IMR-90 (cell line): ENCODE data around the gene C12orf60. TPM values are rescaled to one million over a fixed set of nuclear protein-coding genes. Genes with fewer than 3 reads are reported as not detected.

Source experiments
- ATAC-seq: fragments of 200-7000 bp; cut with Tn5 transposase; 2 replicates; pipeline ENCODE4 v1.9.1; 2020; ENCODE audit warnings: low read depth, mild to moderate bottlenecking, moderate library complexity
- BruUV-seq: library from RNA; stranded (reverse); fragments of 400-500 nt; replicated peaks from 2 replicates; lab custom pipeline; 2021; lab: Mats Ljungman, UMichigan
- CTCF ChIA-PET: fragments of 300-600 bp; formaldehyde crosslinking; extraction: SDS; loops from one replicate; lab custom pipeline; 2021; ENCODE audit warnings: antibody characterized with exemption; lab: Yijun Ruan, JAX
- POLR2A ChIA-PET: fragments of 300-600 bp; sonication (Branson Sonifier 250); formaldehyde crosslinking; loops from one replicate; lab custom pipeline; 2022; ENCODE audit warnings: antibody characterized with exemption; ENCODE audit not compliant: unreplicated experiment; lab: Charles Lee
- DNase-seq: peaks from one replicate; pipeline ENCODE4 v3.0.0; 2013
- H2AFZ ChIP-seq: replicated peaks from 2 replicates; pipeline ENCODE3; 2013; ENCODE audit warnings: low read length, mild to moderate bottlenecking; ENCODE audit not compliant: poor library complexity
- H2AK5ac ChIP-seq: 2 replicates; pipeline ENCODE4 v1.6.1; 2013; ENCODE audit warnings: low read depth, low read length, inconsistent platforms
- H2AK9ac ChIP-seq: replicated peaks from 2 replicates; pipeline ENCODE3; 2013; ENCODE audit warnings: mild to moderate bottlenecking, low read depth, low read length, moderate library complexity; ENCODE audit not compliant: poor library complexity
- H2BK120ac ChIP-seq: 2 replicates; pipeline ENCODE4 v1.6.1; 2013; ENCODE audit warnings: low read depth, low read length, inconsistent platforms
- H2BK15ac ChIP-seq: 3 replicates; pipeline ENCODE4 v1.6.1; 2013; ENCODE audit warnings: low read depth, low read length, inconsistent platforms
- H2BK20ac ChIP-seq: 2 replicates; pipeline ENCODE4 v1.6.1; 2013; ENCODE audit warnings: low read depth, mild to moderate bottlenecking, inconsistent platforms, low read length, moderate library complexity
- H2BK5ac ChIP-seq: 2 replicates; pipeline ENCODE4 v1.6.1; 2013; ENCODE audit warnings: mild to moderate bottlenecking, low read depth, low read length, inconsistent platforms; ENCODE audit not compliant: poor library complexity, severe bottlenecking
- H3K14ac ChIP-seq: replicated peaks from 2 replicates; pipeline ENCODE4 v1.6.1; 2013; ENCODE audit warnings: low read depth, low read length, inconsistent platforms
- H3K18ac ChIP-seq: 2 replicates; pipeline ENCODE4 v1.6.1; 2013; ENCODE audit warnings: low read depth, low read length, control low read depth
- H3K23ac ChIP-seq: 2 replicates; pipeline ENCODE4 v1.6.1; 2013; ENCODE audit warnings: low read depth, low read length, inconsistent platforms
- H3K27ac ChIP-seq: 2 replicates; pipeline ENCODE4 v1.5.1; 2013; ENCODE audit warnings: mild to moderate bottlenecking, control low read depth, low read length; ENCODE audit not compliant: insufficient read depth
- H3K27me3 ChIP-seq: 2 replicates; pipeline ENCODE4 v1.6.1; 2013; ENCODE audit warnings: low read length; ENCODE audit not compliant: control insufficient read depth, insufficient read depth
- H3K36me3 ChIP-seq: 2 replicates; pipeline ENCODE4 v1.6.1; 2013; ENCODE audit warnings: low read length, mixed read lengths; ENCODE audit not compliant: control insufficient read depth, insufficient read depth
- H3K4ac ChIP-seq: 2 replicates; pipeline ENCODE4 v1.6.1; 2013; ENCODE audit warnings: low read depth, low read length, inconsistent platforms
- H3K4me1 ChIP-seq: 2 replicates; pipeline ENCODE4 v1.6.1; 2013; ENCODE audit warnings: low read length, mixed read lengths; ENCODE audit not compliant: control insufficient read depth, insufficient read depth
- H3K4me2 ChIP-seq: 2 replicates; pipeline ENCODE4 v1.6.1; 2013; ENCODE audit warnings: low read depth, mild to moderate bottlenecking, control low read depth, low read length, moderate library complexity
- H3K4me3 ChIP-seq: 2 replicates; pipeline ENCODE4 v1.5.1; 2013; ENCODE audit warnings: low read depth, mild to moderate bottlenecking, control low read depth, low read length, moderate library complexity; ENCODE audit not compliant: insufficient read depth
- H3K56ac ChIP-seq: 2 replicates; pipeline ENCODE4 v1.6.1; 2013; ENCODE audit warnings: low read length, inconsistent platforms; ENCODE audit not compliant: insufficient read depth; ENCODE audit errors: extremely low read depth
- H3K79me1 ChIP-seq, 2 experiments: 2 replicates each; pipeline ENCODE4 v1.6.1; 2013; ENCODE audit warnings: low read length in 2 of 2, inconsistent platforms in 1 of 2, low read depth in 1 of 2
- H3K9ac ChIP-seq: 2 replicates; pipeline ENCODE4 v1.6.1; 2013; ENCODE audit warnings: low read depth, low read length, control low read depth
- H3K9me1 ChIP-seq: 2 replicates; pipeline ENCODE4 v1.6.1; 2013; ENCODE audit warnings: low read length, inconsistent platforms; ENCODE audit not compliant: insufficient read depth
- H3K9me3 ChIP-seq: 2 replicates; pipeline ENCODE4 v1.6.1; 2013; ENCODE audit warnings: low read length; ENCODE audit not compliant: control insufficient read depth, insufficient read depth
- H4K20me1 ChIP-seq: 2 replicates; pipeline ENCODE4 v1.6.1; 2013; ENCODE audit warnings: low read length, inconsistent platforms; ENCODE audit not compliant: insufficient read depth
- H4K5ac ChIP-seq: 2 replicates; pipeline ENCODE4 v1.6.1; 2013; ENCODE audit warnings: mild to moderate bottlenecking, low read depth, low read length, control low read depth
- H4K8ac ChIP-seq, 2 experiments: 2 replicates each; pipeline ENCODE4 v1.6.1; 2013; ENCODE audit warnings: low read depth in 2 of 2, low read length in 2 of 2, control low read depth in 1 of 2, inconsistent platforms in 1 of 2
- H4K91ac ChIP-seq: 2 replicates; pipeline ENCODE4 v1.6.1; 2013; ENCODE audit warnings: low read depth, low read length, inconsistent platforms; ENCODE audit not compliant: insufficient read depth
- CEBPB ChIP-seq: IDR thresholded peaks from 2 replicates; pipeline ENCODE4 v1.6.1; 2012; ENCODE audit warnings: low read depth, low read length, improper control_type of control experiment
- CHD1 ChIP-seq: IDR thresholded peaks from 2 replicates; pipeline ENCODE4 v1.6.1; 2012; ENCODE audit warnings: low read depth, low read length, improper control_type of control experiment
- CTCF ChIP-seq: conservative IDR thresholded peaks from 2 replicates; pipeline ENCODE4 v1.5.1; 2012; ENCODE audit warnings: mild to moderate bottlenecking, low read depth, low read length, improper control_type of control experiment
- POLR2A ChIP-seq: IDR thresholded peaks from 2 replicates; pipeline ENCODE4 v1.6.1; 2012; ENCODE audit warnings: mild to moderate bottlenecking, low read depth, low read length
- RCOR1 ChIP-seq: IDR thresholded peaks from 2 replicates; pipeline ENCODE4 v1.6.1; 2012; ENCODE audit warnings: mild to moderate bottlenecking, low read length, improper control_type of control experiment; ENCODE audit not compliant: insufficient replicate concordance
- SMC3 ChIP-seq: fragments of 150-350 bp; IDR thresholded peaks from 2 replicates; pipeline ENCODE4 v1.6.1; 2016; ENCODE audit warnings: low read depth, mild to moderate bottlenecking, antibody characterized with exemption, low read length, moderate library complexity
- USF2 ChIP-seq: fragments of 150-350 bp; IDR thresholded peaks from 2 replicates; pipeline ENCODE4 v1.6.1; 2017; ENCODE audit warnings: mild to moderate bottlenecking, antibody characterized with exemption, low read length, low read depth
- WGBS, 2 experiments: methylation state at CpG; one replicate each; pipeline versions ENCODE4 v1.1.5 to v1.1.7; 2013; ENCODE audit warnings: missing lambda C conversion rate in 2 of 2; ENCODE audit not compliant: insufficient read length in 1 of 2; ENCODE audit errors: extremely low coverage in 2 of 2; 5-methylcytosine and 5-hydroxymethylcytosine counted together
- dilution Hi-C: fragments of 300-500 bp; cut with HindIII; formaldehyde crosslinking; loops from one replicate; pipeline ENCODE4 v1.14.3; 2018; ENCODE audit warnings: low sequenced_read_pairs; ENCODE audit not compliant: unreplicated experiment
- in situ Hi-C: fragments of 300-500 bp; cut with MboI; formaldehyde crosslinking; loops from 3 replicates; pipeline ENCODE4 v1.14.3; 2019; ENCODE audit warnings: low sequenced_read_pairs, inconsistent platforms, mixed read lengths
- intact Hi-C: fragments of 100-400 bp; cut with micrococcal nuclease; formaldehyde crosslinking; loops from 2 replicates; pipeline ENCODE4 v1.10.0; 2022
- polyA plus RNA-seq, 3 experiments: library from polyadenylated mRNA; depleted of rRNA; stranded (reverse); fragments of >200 nt; gene quantifications; 2 replicates each; pipeline ENCODE4 v1.2.3, GENCODE V29; 2012; ENCODE audit warnings: low replicate concordance in 1 of 3
- total RNA-seq: library from RNA; depleted of rRNA; stranded (reverse); fragments of >200 nt; gene quantifications from 2 replicates; pipeline ENCODE4 v1.2.3, GENCODE V29; 2012

C12orf60 gene
- total and polyA plus RNA-seq, 2 of the 4 experiments (the other 2 are of a cell fraction) = 1.1 TPM

- no peak overlapping the region for H3K4ac ChIP-seq
- H4K5ac ChIP-seq = no peak overlapping the region
- H3K27ac ChIP-seq = no peak overlapping the region
- TF ChIP-seq CTCF = 0 out of 2 replicates have a peak, but pooled peaks have one; percentile 14
- no peak for TF ChIP-seq RCOR1
- TF ChIP-seq POLR2A = no peak
- no peak for TF ChIP-seq USF2
- TF ChIP-seq CEBPB = no peak
- TF ChIP-seq CHD1 = no peak
- no peak for TF ChIP-seq SMC3
- H2BK20ac ChIP-seq = no peak overlapping the region
- no peak overlapping the region for H3K4me3 ChIP-seq
- H3K4me2 ChIP-seq = peak overlapping the region; percentile 57
- no peak overlapping the region for H2BK5ac ChIP-seq
- H4K91ac ChIP-seq = no peak overlapping the region
- in situ Hi-C loops = no loop called here
- H2BK15ac ChIP-seq = no peak overlapping the region
- intact Hi-C loops = no loop called here
- no peak overlapping the region for H3K9ac ChIP-seq
- dilution Hi-C loops = no loop called here
- H4K20me1 ChIP-seq = no peaks in the 10 kb centered on the region
- no TSS peak for BruUV-seq
- H2AK5ac ChIP-seq = no peak overlapping the region
- no peaks in the 10 kb centered on the region for H3K9me1 ChIP-seq
- CTCF ChIA-PET = no interaction called here
- 20% methylated on average over 1 of the region's 17 CpGs; no CpG with 5 or more reads in 1 of the 2 experiments for WGBS, 2 experiments
- H3K4me1 ChIP-seq = no peaks in the 10 kb centered on the region
- H3K23ac ChIP-seq = no peak overlapping the region
- no peak overlapping the region for H3K56ac ChIP-seq
- no peak overlapping the region for H2AK9ac ChIP-seq
- no peak overlapping the region for H2BK120ac ChIP-seq
- H4K8ac ChIP-seq = no peak overlapping the region
- H3K9me3 ChIP-seq = no peaks in the 10 kb centered on the region
- no peaks in the 10 kb centered on the region for H3K79me1 ChIP-seq
- no peak overlapping the region for H3K18ac ChIP-seq
- H3K27me3 ChIP-seq = no peaks in the 10 kb centered on the region
- DNase-seq = no peak
- H3K14ac ChIP-seq = no peak overlapping the region
- H2AFZ ChIP-seq = peak overlapping the region; percentile 67
- ATAC-seq = no peak
- POLR2A ChIA-PET = interaction anchor here (0.5 kb wide), 1 partner anchor 227 kb away, joined by 9 read pairs; no protein-coding TSS in a partner anchor
- H3K36me3 ChIP-seq = no peaks in the 10 kb centered on the region
These were observed 46.9 kb upstream of the C12orf60 start for GRCh38 chr12:14756334-14757143.
